ENCODE measurements around the gene CDH23.

DNA sequence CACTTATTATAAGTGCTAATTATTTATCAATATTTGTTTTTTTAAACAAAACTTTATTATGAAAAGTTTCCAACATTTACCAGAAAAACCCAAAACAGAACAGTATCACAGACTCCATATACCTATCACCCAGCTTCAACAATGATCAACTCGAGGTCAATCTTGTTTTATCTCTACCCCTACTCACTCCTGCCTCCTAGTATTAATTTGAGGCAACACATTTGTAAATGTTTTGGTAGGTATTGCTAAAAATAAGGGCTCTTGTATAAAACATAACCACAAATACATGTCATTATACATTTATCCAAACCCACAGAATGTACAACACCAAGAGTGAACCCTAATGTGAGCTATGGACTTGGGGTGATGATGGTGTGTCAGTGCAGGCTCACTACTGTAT is 15.9 kb upstream of the CDH23 start:
- TF ChIP-seq, protein P1, sequence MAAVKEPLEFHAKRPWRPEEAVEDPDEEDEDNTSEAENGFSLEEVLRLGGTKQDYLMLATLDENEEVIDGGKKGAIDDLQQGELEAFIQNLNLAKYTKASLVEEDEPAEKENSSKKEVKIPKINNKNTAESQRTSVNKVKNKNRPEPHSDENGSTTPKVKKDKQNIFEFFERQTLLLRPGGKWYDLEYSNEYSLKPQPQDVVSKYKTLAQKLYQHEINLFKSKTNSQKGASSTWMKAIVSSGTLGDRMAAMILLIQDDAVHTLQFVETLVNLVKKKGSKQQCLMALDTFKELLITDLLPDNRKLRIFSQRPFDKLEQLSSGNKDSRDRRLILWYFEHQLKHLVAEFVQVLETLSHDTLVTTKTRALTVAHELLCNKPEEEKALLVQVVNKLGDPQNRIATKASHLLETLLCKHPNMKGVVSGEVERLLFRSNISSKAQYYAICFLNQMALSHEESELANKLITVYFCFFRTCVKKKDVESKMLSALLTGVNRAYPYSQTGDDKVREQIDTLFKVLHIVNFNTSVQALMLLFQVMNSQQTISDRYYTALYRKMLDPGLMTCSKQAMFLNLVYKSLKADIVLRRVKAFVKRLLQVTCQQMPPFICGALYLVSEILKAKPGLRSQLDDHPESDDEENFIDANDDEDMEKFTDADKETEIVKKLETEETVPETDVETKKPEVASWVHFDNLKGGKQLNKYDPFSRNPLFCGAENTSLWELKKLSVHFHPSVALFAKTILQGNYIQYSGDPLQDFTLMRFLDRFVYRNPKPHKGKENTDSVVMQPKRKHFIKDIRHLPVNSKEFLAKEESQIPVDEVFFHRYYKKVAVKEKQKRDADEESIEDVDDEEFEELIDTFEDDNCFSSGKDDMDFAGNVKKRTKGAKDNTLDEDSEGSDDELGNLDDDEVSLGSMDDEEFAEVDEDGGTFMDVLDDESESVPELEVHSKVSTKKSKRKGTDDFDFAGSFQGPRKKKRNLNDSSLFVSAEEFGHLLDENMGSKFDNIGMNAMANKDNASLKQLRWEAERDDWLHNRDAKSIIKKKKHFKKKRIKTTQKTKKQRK (IDR thresholded peaks at IDR 0.05; ENCODE audit: low read depth, low read length): no peak
- no peak for TF ChIP-seq ZNF274 (IDR thresholded peaks at IDR 0.05; ENCODE audit: insufficient read depth, insufficient read length)
- TF ChIP-seq, protein P2, sequence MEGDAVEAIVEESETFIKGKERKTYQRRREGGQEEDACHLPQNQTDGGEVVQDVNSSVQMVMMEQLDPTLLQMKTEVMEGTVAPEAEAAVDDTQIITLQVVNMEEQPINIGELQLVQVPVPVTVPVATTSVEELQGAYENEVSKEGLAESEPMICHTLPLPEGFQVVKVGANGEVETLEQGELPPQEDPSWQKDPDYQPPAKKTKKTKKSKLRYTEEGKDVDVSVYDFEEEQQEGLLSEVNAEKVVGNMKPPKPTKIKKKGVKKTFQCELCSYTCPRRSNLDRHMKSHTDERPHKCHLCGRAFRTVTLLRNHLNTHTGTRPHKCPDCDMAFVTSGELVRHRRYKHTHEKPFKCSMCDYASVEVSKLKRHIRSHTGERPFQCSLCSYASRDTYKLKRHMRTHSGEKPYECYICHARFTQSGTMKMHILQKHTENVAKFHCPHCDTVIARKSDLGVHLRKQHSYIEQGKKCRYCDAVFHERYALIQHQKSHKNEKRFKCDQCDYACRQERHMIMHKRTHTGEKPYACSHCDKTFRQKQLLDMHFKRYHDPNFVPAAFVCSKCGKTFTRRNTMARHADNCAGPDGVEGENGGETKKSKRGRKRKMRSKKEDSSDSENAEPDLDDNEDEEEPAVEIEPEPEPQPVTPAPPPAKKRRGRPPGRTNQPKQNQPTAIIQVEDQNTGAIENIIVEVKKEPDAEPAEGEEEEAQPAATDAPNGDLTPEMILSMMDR (IDR thresholded peaks at IDR 0.05 in 2 of 3, conservative IDR thresholded peaks at IDR 0.05 in 1 of 3; ENCODE audit: control insufficient read depth in 2 of 3, extremely low read depth in 1 of 3, insufficient read depth in 1 of 3, low read depth in 3 of 3, low read length in 3 of 3): no peak

Data from GM12878 (cell line).